Measurements from ENCODE around the gene SFI1.

GRCh38 chr22:31620756-31621480 is 124.6 kb downstream of the SFI1 start:
- TF ChIP-seq CTCF (IDR thresholded peaks at IDR 0.05) (no peak), POLR2A (IDR thresholded peaks at IDR 0.05) (no peak)
